KMS-11 (cell line): ENCODE results near the gene BABAM2.

Experiments used
- H2AFZ ChIP-seq: fragments of 200-600 bp; sonication (generic); 2 replicates; pipeline ENCODE4 v1.6.1; 2016; ENCODE audit warnings: antibody characterized with exemption, mixed run types, low read depth
- H3K27ac ChIP-seq: fragments of 200-600 bp; sonication (generic); 2 replicates; pipeline ENCODE4 v1.6.1; 2016; ENCODE audit warnings: mild to moderate bottlenecking, mixed run types
- H3K27me3 ChIP-seq: fragments of 200-600 bp; sonication (generic); 2 replicates; pipeline ENCODE4 v1.6.1; 2017; ENCODE audit warnings: mild to moderate bottlenecking, low read depth, mixed run types, moderate library complexity; ENCODE audit not compliant: insufficient read depth
- H3K36me3 ChIP-seq: fragments of 200-600 bp; sonication (generic); 2 replicates; pipeline ENCODE4 v1.6.1; 2017; ENCODE audit warnings: mild to moderate bottlenecking, mixed run types; ENCODE audit not compliant: insufficient read depth
- H3K4me1 ChIP-seq: fragments of 200-600 bp; sonication (generic); 2 replicates; pipeline ENCODE4 v1.6.1; 2016; ENCODE audit warnings: mild to moderate bottlenecking, low read depth, mixed run types; ENCODE audit not compliant: poor library complexity, severe bottlenecking
- H3K4me2 ChIP-seq: fragments of 200-600 bp; sonication (generic); 2 replicates; pipeline ENCODE4 v1.7.0; 2016; ENCODE audit warnings: mild to moderate bottlenecking, mixed run types
- H3K4me3 ChIP-seq: fragments of 200-600 bp; sonication (generic); IDR thresholded peaks from 2 replicates; pipeline ENCODE4 v1.6.1; 2017; ENCODE audit warnings: low read depth, low read length, mixed read lengths; ENCODE audit not compliant: insufficient read depth
- H3K79me2 ChIP-seq: fragments of 200-600 bp; sonication (generic); 2 replicates; pipeline ENCODE4 v1.6.1; 2016; ENCODE audit warnings: low read depth, mixed run types; ENCODE audit not compliant: insufficient read depth
- H3K9ac ChIP-seq: fragments of 200-600 bp; sonication (generic); 2 replicates; pipeline ENCODE4 v1.6.1; 2016; ENCODE audit warnings: mild to moderate bottlenecking, mixed run types
- H4K20me1 ChIP-seq: fragments of 200-600 bp; sonication (generic); 2 replicates; pipeline ENCODE4 v1.6.1; 2016; ENCODE audit warnings: mild to moderate bottlenecking, mixed run types; ENCODE audit not compliant: insufficient read depth
- CTCF ChIP-seq: fragments of 200-600 bp; sonication (generic); conservative IDR thresholded peaks from 2 replicates; pipeline ENCODE4 v1.6.1; 2017; ENCODE audit warnings: low read depth, mild to moderate bottlenecking, antibody characterized with exemption, low read length, moderate library complexity, mixed read lengths

Gene BABAM2

GRCh38 chr2:28347193-28347592 is 456.7 kb downstream of the BABAM2 start:
- Histone ChIP-seq H3K27me3 (no peaks in the 10 kb centered on the region), H2AFZ (no peak overlapping the region), H3K4me2 (no peak overlapping the region), H3K36me3 (no peaks in the 10 kb centered on the region), H4K20me1 (no peaks in the 10 kb centered on the region), H3K27ac (no peak overlapping the region), H3K4me1 (no peaks in the 10 kb centered on the region), H3K9ac (no peak overlapping the region), H3K4me3 (no peak overlapping the region), H3K79me2 (no peaks in the 10 kb centered on the region)
- TF ChIP-seq CTCF = no peak

GRCh38 chr2:28347596-28347995 is 457.1 kb downstream of the BABAM2 start:
- TF ChIP-seq CTCF = no peak

GRCh38 chr2:28348149-28348567 is 457.6 kb downstream of the BABAM2 start:
- Histone ChIP-seq H3K4me3 (no peak overlapping the region), H4K20me1 (no peaks in the 10 kb centered on the region), H3K9ac (no peak overlapping the region), H3K4me2 (no peak overlapping the region), H3K79me2 (no peaks in the 10 kb centered on the region), H3K4me1 (no peaks in the 10 kb centered on the region), H2AFZ (no peak overlapping the region), H3K27ac (no peak overlapping the region), H3K27me3 (no peaks in the 10 kb centered on the region), H3K36me3 (no peaks in the 10 kb centered on the region)
- TF ChIP-seq CTCF = no peak

More at GRCh38 chr2:28347596-28347995, 457.1 kb downstream of the BABAM2 start:
- H2AFZ ChIP-seq = no peak overlapping the region
- H3K27ac ChIP-seq = no peak overlapping the region
- no peak overlapping the region for H3K4me3 ChIP-seq
- H3K27me3 ChIP-seq = no peaks in the 10 kb centered on the region
- no peaks in the 10 kb centered on the region for H4K20me1 ChIP-seq
- H3K36me3 ChIP-seq = no peaks in the 10 kb centered on the region
- H3K4me1 ChIP-seq = no peaks in the 10 kb centered on the region
- H3K9ac ChIP-seq = no peak overlapping the region
- H3K4me2 ChIP-seq = no peak overlapping the region
- no peaks in the 10 kb centered on the region for H3K79me2 ChIP-seq

GRCh38 chr2:28348921-28349320 is 458.4 kb downstream of the BABAM2 start:
- H3K36me3 ChIP-seq = no peaks in the 10 kb centered on the region
- H3K27me3 ChIP-seq = no peaks in the 10 kb centered on the region
- no peak overlapping the region for H3K4me2 ChIP-seq
- no peak overlapping the region for H3K27ac ChIP-seq
- TF ChIP-seq CTCF = no peak
- H3K4me3 ChIP-seq = no peak overlapping the region
- H3K4me1 ChIP-seq = no peaks in the 10 kb centered on the region
- no peaks in the 10 kb centered on the region for H4K20me1 ChIP-seq
- H3K79me2 ChIP-seq = no peaks in the 10 kb centered on the region
- H2AFZ ChIP-seq = no peak overlapping the region
- no peak overlapping the region for H3K9ac ChIP-seq
